HepG2 (cell line): ENCODE measurements around the gene CDT1. TPM values are rescaled to one million over a fixed set of nuclear protein-coding genes. Genes with fewer than 3 reads are reported as not detected.
A peak's percentile ranks its signal among the peaks of the same experiment; 100 is the strongest.

Experiments used
- ATAC-seq: fragments of 200-7000 bp; cut with Tn5 transposase; 3 replicates; pipeline ENCODE4 v1.9.1; 2020; ENCODE audit warnings: mild to moderate bottlenecking, moderate library complexity
- BruUV-seq: library from RNA; stranded (reverse); fragments of 400-500 nt; replicated peaks from 2 replicates; lab custom pipeline; 2021; lab: Mats Ljungman, UMichigan
- CTCF ChIA-PET: fragments of 300-600 bp; formaldehyde crosslinking; extraction: SDS; loops from one replicate; lab custom pipeline; 2021; ENCODE audit warnings: low total read pairs, inconsistent platforms, low intra/inter-chr PET ratio; lab: Yijun Ruan, JAX
- POLR2A ChIA-PET: fragments of 350-600 bp; sonication (Branson Sonifier 250); formaldehyde crosslinking; loops from one replicate; lab custom pipeline; 2020; ENCODE audit warnings: antibody characterized with exemption, inconsistent platforms; lab: Yijun Ruan, JAX
- DNase-seq: peaks from one replicate; pipeline ENCODE4 v3.0.0-alpha.2; 2015; ENCODE audit warnings: low spot score
- FAIRE-seq: peaks from 3 replicates; lab custom pipeline; 2011; peaks lifted over from hg19 to GRCh38; lab: Jason Lieb, UNC
- H2AFZ ChIP-seq: one replicate; pipeline ENCODE4 v1.6.1; 2011; ENCODE audit warnings: low read length, inconsistent platforms
- H3K27ac ChIP-seq: fragments of 300-600 bp; 3 replicates; pipeline ENCODE4 v1.8.0; 2011; ENCODE audit warnings: mixed run types, mild to moderate bottlenecking, mixed read lengths, low read length, inconsistent platforms; ENCODE audit not compliant: insufficient read depth; ENCODE audit errors: extremely low read length
- H3K27me3 ChIP-seq, 2 experiments: fragments of 200-600 bp in 1 of 2; 2 replicates in 1 of 2; 3 replicates in 1 of 2; pipeline versions ENCODE4 v1.6.0 to v1.8.0; 2011; ENCODE audit warnings: low read length in 2 of 2, mild to moderate bottlenecking in 2 of 2, moderate library complexity in 2 of 2, inconsistent platforms in 1 of 2; ENCODE audit not compliant: insufficient read depth in 2 of 2, control insufficient read depth in 1 of 2
- H3K36me3 ChIP-seq, 2 experiments: fragments of 200-600 bp in 1 of 2; replicated peaks in 1 of 2; 2 replicates in 1 of 2; 3 replicates in 1 of 2; pipeline versions ENCODE4 v1.5.1 to v1.8.0; 2011; ENCODE audit warnings: low read length in 2 of 2, inconsistent platforms in 1 of 2; ENCODE audit not compliant: insufficient read depth in 2 of 2, control insufficient read depth in 1 of 2
- H3K4me1 ChIP-seq: 2 replicates; pipeline ENCODE4 v1.5.1; 2012; ENCODE audit warnings: low read length, inconsistent platforms; ENCODE audit not compliant: insufficient read depth
- H3K4me2 ChIP-seq: 2 replicates; pipeline ENCODE4 v1.6.0; 2011; ENCODE audit warnings: low read depth, low read length, inconsistent platforms
- H3K4me3 ChIP-seq, 3 experiments: fragments of 200-600 bp in 1 of 3; sonication (generic), shearing (Covaris generic) in 1 of 3; replicated peaks in 1 of 3; 2 replicates each; pipeline ENCODE4 v1.5.1; 2011 to 2016; ENCODE audit warnings: low read length in 3 of 3, inconsistent platforms in 2 of 3, low read depth in 2 of 3, mild to moderate bottlenecking in 2 of 3, control low read depth in 1 of 3, mixed read lengths in 1 of 3; ENCODE audit not compliant: insufficient read depth in 1 of 3
- H3K79me2 ChIP-seq: one replicate; pipeline ENCODE4 v1.6.1; 2011; ENCODE audit warnings: low read length, inconsistent platforms; ENCODE audit not compliant: insufficient read depth
- H3K9ac ChIP-seq: 2 replicates; pipeline ENCODE4 v1.6.0; 2011; ENCODE audit warnings: mild to moderate bottlenecking, low read depth, low read length, inconsistent platforms; ENCODE audit not compliant: insufficient read depth
- H3K9me3 ChIP-seq: 2 replicates; pipeline ENCODE4 v1.5.1; 2012; ENCODE audit warnings: mild to moderate bottlenecking, low read length
- H4K20me1 ChIP-seq: 2 replicates; pipeline ENCODE4 v1.6.0; 2011; ENCODE audit warnings: inconsistent platforms, mild to moderate bottlenecking, low read length, moderate library complexity; ENCODE audit not compliant: insufficient read depth
- CAMTA2 ChIP-seq: sonication (generic); formaldehyde crosslinking; IDR thresholded peaks from 2 replicates; pipeline ENCODE4 v1.4.0; 2020; ENCODE audit warnings: mild to moderate bottlenecking, missing genetic modification reagents, borderline replicate concordance
- CREB1 ChIP-seq, 2 experiments: fragments of 450-650 bp in 1 of 2; IDR thresholded peaks; 2 replicates each; pipeline ENCODE4 v1.6.1; 2016 to 2017; ENCODE audit warnings: control low read depth in 1 of 2, mild to moderate bottlenecking in 1 of 2, missing compliant biosample characterization in 1 of 2, missing genetic modification characterization in 1 of 2
- FOSL1 ChIP-seq: sonication (generic); formaldehyde crosslinking; IDR thresholded peaks from 2 replicates; pipeline ENCODE4 v1.9.0; 2021; ENCODE audit warnings: missing genetic modification reagents, borderline replicate concordance
- HDAC6 ChIP-seq: fragments of 200-600 bp; sonication (generic); IDR thresholded peaks from 2 replicates; pipeline ENCODE4 v1.7.0; 2017; ENCODE audit warnings: mild to moderate bottlenecking, antibody characterized with exemption, low read length, low read depth
- MAX ChIP-seq: IDR thresholded peaks from 2 replicates; pipeline ENCODE4 v1.6.1; 2012; ENCODE audit warnings: inconsistent platforms
- MLLT10 ChIP-seq: sonication (generic); formaldehyde crosslinking; IDR thresholded peaks from 2 replicates; pipeline ENCODE4 v1.4.0; 2020; ENCODE audit warnings: missing genetic modification reagents
- MXD1 ChIP-seq: sonication (generic); formaldehyde crosslinking; IDR thresholded peaks from 2 replicates; pipeline ENCODE4 v1.4.0; 2020; ENCODE audit warnings: mild to moderate bottlenecking, missing genetic modification reagents
- SALL1 ChIP-seq: sonication (generic); formaldehyde crosslinking; IDR thresholded peaks from 2 replicates; pipeline ENCODE4 v1.8.0; 2022; ENCODE audit warnings: mild to moderate bottlenecking, missing genetic modification reagents
- SMAD1 ChIP-seq: sonication (generic); formaldehyde crosslinking; IDR thresholded peaks from 2 replicates; pipeline ENCODE4 v1.4.0; 2020; ENCODE audit warnings: missing genetic modification reagents, low read depth, mild to moderate bottlenecking, borderline replicate concordance
- ZBTB14 ChIP-seq: sonication (generic); formaldehyde crosslinking; IDR thresholded peaks from 2 replicates; pipeline ENCODE4 v1.4.0; 2020; ENCODE audit warnings: missing genetic modification reagents
- ZBTB38 ChIP-seq: sonication (generic); formaldehyde crosslinking; IDR thresholded peaks from 2 replicates; pipeline ENCODE4 v1.5.1; 2020; ENCODE audit warnings: mild to moderate bottlenecking, missing genetic modification reagents
- ZBTB39 ChIP-seq: sonication (generic); formaldehyde crosslinking; IDR thresholded peaks from 2 replicates; pipeline ENCODE4 v1.5.0; 2020; ENCODE audit warnings: missing genetic modification reagents
- ZBTB7A ChIP-seq: sonication (generic); formaldehyde crosslinking; IDR thresholded peaks from 2 replicates; pipeline ENCODE4 v1.8.0; 2022; ENCODE audit warnings: mild to moderate bottlenecking, missing genetic modification reagents
- ZFAT ChIP-seq: sonication (generic); formaldehyde crosslinking; conservative IDR thresholded peaks from 2 replicates; pipeline ENCODE4 v1.8.1; 2023; ENCODE audit warnings: missing genetic modification reagents, inconsistent platforms
- ZNF10 ChIP-seq: sonication (generic); formaldehyde crosslinking; IDR thresholded peaks from 2 replicates; pipeline ENCODE4 v1.4.0; 2020; ENCODE audit warnings: mild to moderate bottlenecking, low read depth, missing genetic modification reagents, borderline replicate concordance
- ZNF121 ChIP-seq: sonication (generic); formaldehyde crosslinking; IDR thresholded peaks from 2 replicates; pipeline ENCODE4 v1.5.0; 2020; ENCODE audit warnings: mild to moderate bottlenecking, missing genetic modification reagents
- ZNF138 ChIP-seq: sonication (generic); formaldehyde crosslinking; IDR thresholded peaks from 2 replicates; pipeline ENCODE4 v1.5.0; 2020; ENCODE audit warnings: mild to moderate bottlenecking, low read depth, missing genetic modification reagents
- ZNF333 ChIP-seq: sonication (generic); formaldehyde crosslinking; IDR thresholded peaks from 2 replicates; pipeline ENCODE4 v1.4.0; 2020; ENCODE audit warnings: mild to moderate bottlenecking, missing genetic modification reagents, borderline replicate concordance
- ZNF552 ChIP-seq: sonication (generic); formaldehyde crosslinking; IDR thresholded peaks from 2 replicates; pipeline ENCODE4 v1.9.0; 2022; ENCODE audit warnings: missing genetic modification reagents, mild to moderate bottlenecking, borderline replicate concordance
- WGBS: methylation state at CpG from one replicate; pipeline ENCODE4 v1.1.6; 2017; ENCODE audit warnings: low lambda C conversion rate; 5-methylcytosine and 5-hydroxymethylcytosine counted together
- in situ Hi-C: cut with HindIII; loops from 2 replicates; pipeline ENCODE4 v1.10.0; 2017; ENCODE audit warnings: low pct_unique_long_range_greater_than_20kb; ENCODE audit not compliant: extremely low pct_ligation_motif_present
- intact Hi-C: fragments of 100-400 bp; cut with micrococcal nuclease; formaldehyde crosslinking; loops from one replicate; pipeline ENCODE4 v1.10.0; 2022; ENCODE audit not compliant: unreplicated experiment
- polyA plus RNA-seq, 8 experiments: library from polyadenylated mRNA; depleted of rRNA in 3 of 8; stranded (reverse) in 7 of 8; unstranded in 1 of 8; fragments of >200 nt; fragmentation: Illumina TruSeq in 4 of 8; extraction: Trizol in 4 of 8; gene quantifications; 2 replicates each; pipeline versions ENCODE4 v1.2.1 to v1.2.3, GENCODE V29; 2011 to 2016; ENCODE audit warnings: low read depth in 4 of 8, missing spikeins in 1 of 8, mixed read lengths in 1 of 8; ENCODE audit not compliant: insufficient read depth in 1 of 8
- total RNA-seq, 5 experiments: library from RNA; depleted of rRNA; stranded (reverse); fragments of >200 nt; fragmentation: Illumina TruSeq; extraction: Trizol; gene quantifications; 2 replicates each; pipeline ENCODE4 v1.2.3, GENCODE V29; 2016; ENCODE audit warnings: low read depth in 1 of 5

CDT1 gene
- total and polyA plus RNA-seq, 2 of the 13 experiments (the other 11 are each of a cell fraction or from before 2014, with no cell fraction given), result 23.1 to 23.8 TPM

GRCh38 chr16:88792078-88792550 lies 11.5 kb upstream of the CDT1 start (continued):
- TF ChIP-seq ZNF10 (no peak), HDAC6 (no peak), FOSL1 (CRISPR knock-in tag) (no peak), MAX (0 out of 2 replicates have a peak, but pooled peaks have one; percentile 3)

- 69% methylated on average over 7 of the region's 12 CpGs for WGBS
- in situ Hi-C loops, result no loop called here
- peak overlapping the region in 1 of 3 experiments; percentile 52; a peak in 1 of 6 replicates for H3K4me3 ChIP-seq
- no peak overlapping the region for H2AFZ ChIP-seq
- H3K27me3 ChIP-seq, result peaks cover 1 to 5% of the 10 kb centered on the region in 2 experiments; a peak in 3 of 5 replicates
- no peak overlapping the region for H3K27ac ChIP-seq
- H3K9ac ChIP-seq, result no peak overlapping the region
- no peak for FAIRE-seq
- peak overlapping the region; percentile 62 for H3K4me2 ChIP-seq
- ATAC-seq, result peak; percentile 45
- no peaks in the 10 kb centered on the region for H3K36me3 ChIP-seq
- no peaks in the 10 kb centered on the region for H3K79me2 ChIP-seq
- H3K4me1 ChIP-seq, result peaks cover 86% of the 10 kb centered on the region
- CTCF ChIA-PET, result no interaction called here
- POLR2A ChIA-PET, result interaction anchor here (0.6 to 1.6 kb wide), 7 partner anchors 10 to 105 kb away, joined by 3 to 11 read pairs (median 3); partner anchors contain the start of gene CDT1
- no peak for DNase-seq
- no TSS peak for BruUV-seq
- intact Hi-C loops, result no loop called here
- H3K9me3 ChIP-seq, result no peaks in the 10 kb centered on the region
- H4K20me1 ChIP-seq, result no peaks in the 10 kb centered on the region
- TF ChIP-seq ZNF333 (CRISPR knock-in tag) (0 out of 2 replicates have a peak, but pooled peaks have one; percentile 46), MXD1 (CRISPR knock-in tag) (peak; percentile 58; the same call in 1 of the 2 replicates), MLLT10 (CRISPR knock-in tag) (no peak), ZBTB14 (no peak), CAMTA2 (CRISPR knock-in tag) (peak; percentile 62; the same call in 1 of the 2 replicates), ZNF138 (peak; percentile 70; the same call in 1 of the 2 replicates), ZBTB39 (CRISPR knock-in tag) (no peak), ZFAT (CRISPR knock-in tag) (no peak), ZNF121 (CRISPR knock-in tag) (0 out of 2 replicates have a peak, but pooled peaks have one; percentile 3), SMAD1 (0 out of 2 replicates have a peak, but pooled peaks have one; percentile 16), SALL1 (peak; percentile 33; the same call in 1 of the 2 replicates), ZBTB7A (CRISPR knock-in tag) (0 out of 2 replicates have a peak, but pooled peaks have one; percentile 19), CREB1 (IDR thresholded peaks at IDR 0.05) (peak; percentile 98), CREB1 (CRISPR knock-in tag; IDR thresholded peaks at IDR 0.05) (no peak), ZBTB38 (CRISPR knock-in tag) (peak; percentile 67; the same call in 1 of the 2 replicates), ZNF552 (CRISPR knock-in tag) (no peak)
Observed at GRCh38 chr16:88792668-88793250, 10.8 kb upstream of the CDT1 start.
